Suprapubic skin (tissue), 4 donors: ENCODE measurements around the gene BEX4.
"Not testable (repeated sequence)": the region's sequence is repeated elsewhere in the genome, so short reads cannot be mapped to it uniquely, and the experiment has no call there.

Experiments used
- CTCF ChIP-seq, 2 donors: fragments of 200-600 bp in 1 of 2; fragments of 450-650 bp in 1 of 2; sonication (generic) in 1 of 2; IDR thresholded peaks; one replicate each; pipeline ENCODE4 v1.5.1; 2016 to 2019; ENCODE audit warnings: antibody characterized with exemption in 2 of 2, mild to moderate bottlenecking in 1 of 2, moderate library complexity in 1 of 2
- POLR2A ChIP-seq, 2 donors: fragments of 450-650 bp; IDR thresholded peaks; one replicate each; pipeline ENCODE4 v1.6.1; 2017; ENCODE audit warnings: antibody characterized with exemption in 2 of 2, mild to moderate bottlenecking in 2 of 2, moderate library complexity in 2 of 2
- POLR2AphosphoS5 ChIP-seq, 3 donors: sonication (generic); formaldehyde crosslinking; IDR thresholded peaks; one replicate each; pipeline ENCODE4 v1.6.1; 2017; ENCODE audit warnings: antibody characterized with exemption in 3 of 3

GRCh38 chrX:103175256-103175655 lies 39.7 kb upstream of the BEX4 start:
- not testable (repeated sequence) for TF ChIP-seq POLR2A, POLR2AphosphoS5, CTCF (IDR thresholded peaks at IDR 0.05)
